Left renal pelvis (tissue), 4 donors: ENCODE measurements around the gene IFNL4. TPM values are rescaled to one million over a fixed set of nuclear protein-coding genes. Genes with fewer than 3 reads are reported as not detected.

Experiments
- DNase-seq, 4 donors: peaks; one replicate each; pipeline ENCODE4 v3.0.0-alpha.2; 2013; ENCODE audit warnings: low read depth in 4 of 4, low spot score in 3 of 4
- polyA plus RNA-seq, 4 donors: library from polyadenylated mRNA; unstranded; fragments of 120-200 nt; gene quantifications; one replicate each; pipeline ENCODE4 v1.2.1, GENCODE V29; 2013; ENCODE audit not compliant: insufficient read length in 4 of 4

The IFNL4 gene
- polyA plus RNA-seq, 4 donors, result 0.34 TPM; not detected in 3

DNA sequence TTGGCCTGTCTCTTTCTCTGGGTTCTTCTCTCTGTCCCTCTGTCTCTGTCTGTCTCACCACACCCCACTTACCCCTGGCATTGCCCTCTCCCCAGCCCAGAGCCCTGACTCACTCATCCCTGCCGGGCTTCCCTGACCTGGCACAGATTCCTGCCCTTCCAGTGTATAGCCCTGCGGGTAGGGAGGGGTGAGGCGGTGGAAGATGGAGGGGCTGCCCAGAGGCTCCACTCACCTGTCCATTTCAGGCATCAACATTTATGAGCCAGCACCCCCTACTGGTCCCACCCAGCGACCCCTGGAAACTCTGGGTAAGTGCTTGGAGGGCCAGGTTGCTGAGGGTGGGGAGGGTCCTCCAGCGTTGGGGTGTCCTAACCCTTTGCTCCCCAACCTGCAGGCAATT is 50.8 kb downstream of the IFNL4 start:
- DNase-seq, result no peak

- no peak for DNase-seq
These were observed 51.6 kb downstream of the IFNL4 start, which contains the start of gene NCCRP1 for GRCh38 chr19:39196860-39197562. Gene NCCRP1 (plus strand): TSS chr19:39196964. CDS start chr19:39196983, 19 bp downstream.

- no peak for DNase-seq
These were observed 52.3 kb downstream of the IFNL4 start for GRCh38 chr19:39196320-39196719.

Other genes starting within 250 kb of the IFNL4 start
- gene FBXO27, start 216.3 kb downstream of the IFNL4 start, polyA plus RNA-seq, result 1 to 10 TPM; 3.9 to 9.8 (median 8.7) TPM
- under 1 TPM; 0.08 to 0.79 (median 0.34) TPM for gene ACP7, start 164.5 kb downstream of the IFNL4 start, polyA plus RNA-seq
- 10 to 100 TPM; 29.4 to 74.0 (median 49.6) TPM for gene PAK4, start 123.1 kb downstream of the IFNL4 start, polyA plus RNA-seq
- 1 to 10 TPM in 2 of 4 donors, under 1 TPM in 2; 0.08 to 3.9 (median 1.1) TPM for gene NCCRP1, start 51.9 kb downstream of the IFNL4 start, polyA plus RNA-seq
- not detected for gene SYCN, start 44.6 kb downstream of the IFNL4 start, polyA plus RNA-seq
- gene IFNL3, start 3.9 kb downstream of the IFNL4 start, polyA plus RNA-seq, result not detected
- not detected for gene IFNL2, start 19.5 kb upstream of the IFNL4 start, polyA plus RNA-seq
- gene IFNL1, start 47.6 kb upstream of the IFNL4 start, polyA plus RNA-seq, result not detected
- 1 to 10 TPM; 1.2 to 2.0 (median 1.7) TPM for gene LRFN1, start 72.0 kb upstream of the IFNL4 start, polyA plus RNA-seq
- 10 to 100 TPM; 22.1 to 23.8 (median 22.1) TPM for gene GMFG, start 87.2 kb upstream of the IFNL4 start, polyA plus RNA-seq
- gene SAMD4B, start 93.6 kb upstream of the IFNL4 start, polyA plus RNA-seq, result 100 to 1,000 TPM in 3 of 4 donors, 10 to 100 TPM in 1; 89.6 to 139 (median 111) TPM
- gene PAF1, start 142.2 kb upstream of the IFNL4 start, polyA plus RNA-seq, result 10 to 100 TPM; 53.9 to 76.8 (median 65.2) TPM
- 10 to 100 TPM; 34.1 to 42.3 (median 38.4) TPM for gene MED29, start 142.5 kb upstream of the IFNL4 start, polyA plus RNA-seq
- 100 to 1,000 TPM in 1 of 4 donors, 10 to 100 TPM in 3; 18.4 to 945 (median 37.0) TPM for gene ZFP36, start 158.0 kb upstream of the IFNL4 start, polyA plus RNA-seq
- gene PLEKHG2, start 163.8 kb upstream of the IFNL4 start, polyA plus RNA-seq, result 100 to 1,000 TPM in 1 of 4 donors, 10 to 100 TPM in 3; 67.3 to 130 (median 90.1) TPM
- gene RPS16, start 187.1 kb upstream of the IFNL4 start, polyA plus RNA-seq, result 1,000 to 10,000 TPM; 1,121 to 1,373 (median 1,329) TPM
- 100 to 1,000 TPM; 112 to 158 (median 132) TPM for gene SUPT5H, start 196.7 kb upstream of the IFNL4 start, polyA plus RNA-seq
- gene TIMM50, start 232.0 kb upstream of the IFNL4 start, polyA plus RNA-seq, result 10 to 100 TPM; 48.5 to 94.1 (median 74.2) TPM